Right ventricle myocardium superior (tissue), 1 donor: ENCODE results near the gene WDR53. TPM values are rescaled to one million over a fixed set of nuclear protein-coding genes. Genes with fewer than 3 reads are reported as not detected.
"Not testable (repeated sequence)": the region's sequence is repeated elsewhere in the genome, so short reads cannot be mapped to it uniquely, and the experiment has no call there.

Experiments used
- ATAC-seq: fragments of 200-7000 bp; cut with Tn5 transposase; one replicate; pipeline ENCODE4 v1.9.1; 2020; ENCODE audit warnings: mild to moderate bottlenecking; ENCODE audit not compliant: poor library complexity
- DNase-seq: peaks from one replicate; pipeline ENCODE4 v3.0.0-alpha.2; 2020
- intact Hi-C: fragments of 100-400 bp; cut with DNase I; formaldehyde crosslinking; loops from one replicate; pipeline ENCODE4 v1.11.2; 2022
- long read RNA-seq: library from polyadenylated mRNA; unstranded; transcript quantifications from one replicate; pipeline ENCODE4 v2.0.0, GENCODE V29; 2021
- total RNA-seq: library from RNA; stranded (reverse); fragmentation: NEBNext Ultra II Directional; extraction: Animal tissue kit (Norgen Biotek cat#: 25700); gene quantifications from one replicate; pipeline ENCODE4 v1.2.1, GENCODE V29; 2021
- donor health status: DM: no; HTN: yes; CAD: no; lungs with severe emphysema.

The WDR53 gene
- total RNA-seq = 7.9 TPM
- long read RNA-seq, partial matches to known transcripts = 1 of 4 reads
- long read RNA-seq, other reads (novel, unspliced or antisense) = 3 of 4 reads

DNA sequence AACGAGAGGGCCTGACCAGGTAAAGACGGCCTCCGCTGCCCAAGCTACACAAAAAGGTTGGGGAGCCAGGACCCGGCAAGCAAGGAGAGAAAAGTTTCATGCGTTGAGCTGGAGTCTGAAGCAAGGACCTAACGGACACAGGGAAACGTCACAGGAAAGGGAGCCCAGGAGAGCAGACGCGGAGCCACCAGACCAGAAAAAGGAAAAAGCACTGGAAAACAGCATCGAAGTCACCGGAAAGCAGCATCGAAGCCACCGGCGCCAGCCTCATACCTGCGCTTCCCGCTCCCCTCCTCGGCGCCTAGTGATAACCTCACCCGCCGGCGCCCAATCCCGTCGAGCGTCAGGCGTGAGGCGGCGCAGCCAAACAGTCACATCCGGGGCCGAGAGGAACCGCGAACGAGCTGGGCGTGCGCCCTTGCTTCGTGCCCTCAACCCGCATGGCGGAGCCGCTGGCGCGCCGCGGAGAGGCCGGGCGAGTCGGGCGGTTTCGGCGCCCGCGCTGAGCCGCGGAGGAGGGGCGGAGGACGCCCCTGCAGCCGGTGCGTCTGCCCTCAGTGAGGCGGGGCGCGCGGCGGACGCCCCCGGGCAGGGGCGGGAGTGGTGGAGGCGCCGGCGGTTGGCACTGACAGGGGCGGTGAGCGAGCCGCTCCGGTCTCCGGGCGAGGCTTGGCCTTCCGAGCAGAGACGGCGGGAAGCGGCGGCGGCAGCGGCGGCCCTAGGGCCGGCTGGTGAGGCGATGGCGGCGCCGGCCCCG, at the start of gene WDR53, which contains the start of gene FBXO45:
WDR53 (minus strand) TSS at position 309 of the 757 bp plus-strand sequence. CDS start 7,079 bp downstream, outside the sequence.
FBXO45 (plus strand) TSS at position 415 of the 757 bp plus-strand sequence; CDS start at position 740, 325 bp downstream.
- peak; percentile 97 for DNase-seq
- ATAC-seq = peak; percentile 100
- intact Hi-C loops = no loop called here

DNA sequence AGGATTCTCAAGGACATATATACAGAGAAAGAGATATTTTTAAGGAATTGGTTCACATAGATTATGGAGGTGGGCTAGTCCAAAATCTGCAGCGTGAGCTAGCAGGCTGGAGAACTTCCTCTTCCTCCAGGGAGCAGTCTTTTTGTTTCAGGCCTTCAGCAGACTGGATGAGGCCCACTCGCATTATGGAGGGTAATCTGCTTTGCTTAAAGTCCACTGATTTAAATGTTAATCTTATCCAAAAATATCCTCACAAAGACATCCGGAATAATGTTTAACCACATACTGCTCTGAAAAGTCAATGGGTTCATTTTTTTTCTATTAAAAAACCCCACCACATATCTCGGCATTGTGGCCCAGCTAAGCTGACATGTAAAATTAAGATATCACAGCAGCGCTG, 48.9 kb upstream of the WDR53 start:
- intact Hi-C loops = no loop called here
- ATAC-seq = no peak
- no peak for DNase-seq

DNA sequence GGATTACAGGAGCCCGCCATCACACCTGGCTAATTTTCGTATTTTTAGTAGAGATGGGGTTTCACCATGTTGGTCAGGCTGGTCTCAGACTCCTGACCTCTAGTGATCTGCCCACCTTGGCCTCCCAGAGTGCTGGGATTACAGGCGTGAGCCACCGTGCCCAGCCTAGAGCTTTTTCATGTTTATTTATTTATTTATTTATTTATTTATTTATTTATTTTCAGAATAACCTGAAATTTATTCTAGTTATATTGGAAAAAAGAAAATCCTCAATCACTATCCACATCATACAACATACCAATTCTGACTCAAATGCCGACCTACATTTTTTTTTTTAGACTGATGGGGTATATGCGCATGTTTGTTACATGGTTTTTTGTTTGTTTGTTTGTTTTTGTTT, 46.9 kb upstream of the WDR53 start:
- ATAC-seq, intact Hi-C loops, DNase-seq: not testable (repeated sequence)

DNA sequence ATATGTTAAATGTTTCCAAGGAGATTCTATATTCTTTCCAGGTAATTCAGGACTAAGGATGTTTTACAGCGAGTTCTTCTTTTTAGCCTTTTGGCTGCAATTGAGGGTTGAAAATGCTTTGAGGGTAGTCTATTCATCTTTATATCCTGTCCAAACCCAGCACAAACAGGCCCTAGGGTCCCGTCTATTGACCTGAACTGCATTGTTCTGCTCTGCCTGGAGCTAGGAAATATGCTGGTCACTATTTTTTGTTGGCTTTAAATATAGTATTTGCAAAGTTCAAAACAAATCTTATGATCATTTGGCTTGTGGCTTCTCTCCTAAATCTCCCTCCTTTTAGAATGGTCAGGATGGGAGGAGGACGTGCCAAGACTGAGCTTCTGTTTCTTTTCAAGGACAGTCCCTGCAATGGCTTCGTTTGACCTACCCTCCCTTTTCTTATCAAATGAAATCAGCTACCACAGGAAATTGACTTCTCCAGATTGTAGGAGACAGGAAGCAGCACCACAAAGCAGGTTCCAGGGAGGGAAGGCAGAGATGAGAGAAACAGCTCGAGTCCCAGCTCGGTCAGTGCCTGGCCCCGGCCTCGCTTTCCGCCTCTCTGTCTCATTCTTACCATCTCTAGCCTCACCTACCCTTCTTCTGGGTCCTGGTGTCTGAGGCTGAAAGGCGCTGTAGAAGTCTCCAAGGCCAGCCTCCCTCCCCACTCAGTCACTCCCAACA, 43.6 kb upstream of the WDR53 start:
- ATAC-seq (peak; percentile 13), DNase-seq (no peak)
- intact Hi-C loops = no loop called here

GRCh38 chr3:196609805-196610515, 41.6 kb upstream of the WDR53 start:
- DNase-seq (no peak), ATAC-seq (no peak)
- intact Hi-C loops = loop anchor here (5.0 kb wide), 1 partner anchor 77 kb away; no protein-coding TSS in a partner anchor

GRCh38 chr3:196609343-196609775, 41.0 kb upstream of the WDR53 start:
- ATAC-seq (peak; percentile 97), DNase-seq (peak; percentile 92)
- intact Hi-C loops = loop anchor here (5.0 kb wide), 1 partner anchor 78 kb away; no protein-coding TSS in a partner anchor

- no peak for ATAC-seq
- intact Hi-C loops = loop anchor here (5.0 kb wide), 1 partner anchor 79 kb away; no protein-coding TSS in a partner anchor
- DNase-seq = no peak
Measured at GRCh38 chr3:196608693-196609092, 40.3 kb upstream of the WDR53 start.

GRCh38 chr3:196604548-196604947, 36.2 kb upstream of the WDR53 start:
- ATAC-seq (no peak), DNase-seq (no peak)
- intact Hi-C loops = no loop called here

DNA sequence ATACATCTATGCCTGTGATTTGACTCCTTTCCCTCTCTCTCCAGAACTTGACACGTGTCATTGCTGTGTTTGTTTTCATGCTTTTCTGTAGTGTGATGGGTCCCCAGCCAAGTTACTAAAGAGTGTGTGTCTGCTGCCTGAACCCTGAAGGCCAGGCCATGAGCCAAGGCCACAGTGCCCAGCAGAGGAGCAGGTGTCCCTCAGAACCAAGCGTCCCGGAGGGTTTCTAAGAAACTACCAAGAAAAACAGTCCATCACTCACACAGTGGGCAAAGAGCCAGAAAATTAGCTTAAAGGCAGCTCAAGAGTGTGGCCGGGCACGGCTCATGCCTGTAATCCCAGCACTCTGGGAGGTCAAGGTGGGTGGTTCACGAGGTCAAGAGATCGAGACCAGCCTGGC, 35.3 kb upstream of the WDR53 start:
- no peak for DNase-seq
- intact Hi-C loops = no loop called here
- ATAC-seq = no peak

DNA sequence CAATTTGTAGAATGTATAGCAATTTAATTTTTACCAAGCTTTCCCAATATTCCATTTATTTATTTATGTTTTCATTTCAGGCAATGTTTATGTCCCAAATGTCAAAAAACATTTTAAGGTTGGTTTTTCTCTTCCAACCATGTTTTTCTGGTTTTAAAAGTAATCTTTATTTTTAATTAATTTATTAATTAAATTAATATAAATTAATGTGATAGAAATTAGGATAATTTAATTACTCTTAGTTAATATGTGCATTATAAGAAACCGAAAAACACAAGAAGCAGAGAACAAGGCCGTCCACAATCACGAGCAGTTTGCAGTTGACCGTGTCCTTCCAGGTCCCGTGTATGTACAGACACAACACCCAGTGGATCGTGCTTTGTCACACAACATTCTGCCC, 34.3 kb upstream of the WDR53 start:
- ATAC-seq (no peak), DNase-seq (no peak)
- intact Hi-C loops = no loop called here

DNA sequence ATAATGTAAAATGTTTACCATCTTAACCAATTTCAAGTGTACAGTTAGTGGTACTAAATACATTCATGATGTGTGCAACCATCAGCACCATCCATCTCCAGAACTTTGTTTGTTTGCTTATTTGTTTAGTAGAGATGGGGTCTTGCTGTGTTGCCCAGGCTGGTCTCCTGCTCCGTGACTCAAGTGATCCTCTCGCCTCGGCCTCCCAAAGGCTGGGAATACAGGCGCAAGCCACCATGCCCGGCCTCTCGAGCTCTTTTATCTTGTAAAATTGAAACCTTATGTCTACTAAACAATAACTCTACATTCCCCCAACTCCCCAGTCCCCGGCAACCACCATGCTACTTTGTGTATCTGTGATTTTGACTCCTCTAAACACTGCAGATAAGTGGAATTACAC, 32.0 kb upstream of the WDR53 start:
- ATAC-seq (no peak), DNase-seq (no peak)
- intact Hi-C loops = no loop called here

DNA sequence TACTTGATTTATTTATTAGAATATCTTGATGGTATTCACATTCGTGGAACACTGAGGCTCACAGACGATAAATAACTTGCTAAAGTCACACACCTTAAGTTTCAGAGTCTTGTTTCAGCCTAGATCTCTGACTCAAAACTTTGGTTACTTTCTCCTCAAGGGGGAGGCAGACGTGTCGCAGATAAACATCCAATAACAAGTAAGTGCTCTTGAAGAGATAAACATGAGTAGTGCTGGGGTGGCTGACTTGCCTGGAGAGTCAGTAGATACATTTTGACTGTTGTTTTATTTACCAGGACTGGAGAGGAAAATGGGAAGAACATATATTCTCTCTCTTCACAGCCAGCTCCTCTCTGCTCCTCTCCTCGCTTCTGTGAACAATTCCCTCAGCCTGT, 31.4 kb upstream of the WDR53 start:
- intact Hi-C loops = no loop called here
- DNase-seq (no peak), ATAC-seq (no peak)

DNA sequence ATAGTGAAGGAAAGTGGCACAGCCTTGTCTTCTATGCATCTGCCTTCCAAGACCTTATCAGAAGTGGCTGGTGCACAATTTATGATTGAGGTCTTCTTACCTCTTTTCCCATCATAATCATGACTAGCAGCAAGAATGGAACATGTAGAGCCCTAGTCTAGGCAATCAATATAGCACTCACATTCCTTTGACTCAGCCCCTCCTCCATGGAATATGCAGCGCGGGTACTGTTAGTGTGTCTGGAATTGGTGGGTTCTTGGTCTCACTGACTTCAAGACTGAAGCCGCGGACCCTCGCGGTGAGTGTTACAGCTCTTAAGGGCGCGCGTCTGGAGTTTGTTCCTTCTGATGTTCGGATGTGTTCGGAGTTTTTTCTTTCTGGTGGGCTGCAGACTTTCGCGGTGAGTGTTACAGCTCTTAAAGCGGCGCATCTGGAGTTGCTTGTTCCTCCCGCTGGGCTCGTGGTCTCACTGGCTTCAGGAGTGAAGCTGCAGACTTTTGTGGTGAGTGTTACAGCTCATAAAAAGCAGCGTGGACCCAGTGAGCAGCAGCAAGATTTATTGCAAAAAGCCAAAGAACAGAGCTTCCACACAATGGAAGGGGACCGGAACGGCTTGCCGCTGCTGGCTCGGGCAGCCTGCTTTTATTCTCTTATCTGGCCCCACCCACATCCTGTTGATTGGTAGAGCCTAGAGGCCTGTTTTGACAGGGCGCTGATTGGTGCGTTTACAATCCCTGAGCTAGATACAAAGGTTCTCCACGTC, 29.8 kb upstream of the WDR53 start:
- intact Hi-C loops, ATAC-seq: not testable (repeated sequence)

DNA sequence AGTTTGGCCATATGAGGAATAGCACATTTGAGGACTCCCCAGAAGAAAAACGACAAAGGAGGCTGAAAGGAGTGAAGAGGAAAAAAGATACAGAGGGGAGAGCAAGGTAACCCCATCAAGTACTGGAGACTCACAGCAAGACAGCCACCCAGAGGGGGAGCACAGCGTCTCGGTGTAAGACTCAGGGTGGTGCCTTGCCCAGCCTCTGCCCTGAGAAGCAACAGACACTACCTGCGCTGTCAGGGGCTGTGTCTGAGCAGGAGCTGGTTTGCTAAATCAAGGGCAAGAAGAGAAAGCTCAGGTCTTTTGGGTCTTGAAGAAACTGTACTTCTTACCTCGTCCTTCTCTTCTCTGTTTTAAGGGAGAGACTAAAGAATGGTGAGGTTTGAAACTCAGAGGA, 28.0 kb upstream of the WDR53 start:
- ATAC-seq = no peak
- intact Hi-C loops = no loop called here
- no peak for DNase-seq

More for the DNA sequence above, 29.8 kb upstream of the WDR53 start:
- DNase-seq = not testable (repeated sequence)

- intact Hi-C loops = no loop called here
- DNase-seq (no peak), ATAC-seq (no peak)
Measured at GRCh38 chr3:196590279-196590678, 21.9 kb upstream of the WDR53 start.

- intact Hi-C loops = no loop called here
- DNase-seq (no peak), ATAC-seq (no peak)
Measured at GRCh38 chr3:196585044-196585757, 16.8 kb upstream of the WDR53 start.

DNA sequence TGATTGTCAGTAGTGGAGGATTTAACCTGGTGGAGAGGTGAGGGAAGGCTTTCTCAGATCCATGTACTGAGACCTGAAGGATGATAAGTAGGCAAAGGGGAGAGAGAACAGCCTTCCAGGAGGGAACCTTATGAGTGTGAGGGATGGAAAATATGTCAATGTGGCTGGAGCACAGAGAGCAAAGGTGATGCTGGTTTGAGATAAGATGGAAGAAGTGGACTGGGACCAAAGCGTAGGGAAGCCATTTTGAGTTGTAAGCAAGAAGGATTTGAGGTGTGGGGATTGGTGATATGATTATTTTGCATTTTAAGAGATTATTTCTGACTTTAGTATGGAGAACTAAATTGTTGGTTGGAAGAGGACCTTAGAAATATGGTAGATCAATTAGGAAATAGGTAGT, 4.0 kb upstream of the WDR53 start:
- ATAC-seq (no peak), DNase-seq (no peak)
- intact Hi-C loops = no loop called here

DNA sequence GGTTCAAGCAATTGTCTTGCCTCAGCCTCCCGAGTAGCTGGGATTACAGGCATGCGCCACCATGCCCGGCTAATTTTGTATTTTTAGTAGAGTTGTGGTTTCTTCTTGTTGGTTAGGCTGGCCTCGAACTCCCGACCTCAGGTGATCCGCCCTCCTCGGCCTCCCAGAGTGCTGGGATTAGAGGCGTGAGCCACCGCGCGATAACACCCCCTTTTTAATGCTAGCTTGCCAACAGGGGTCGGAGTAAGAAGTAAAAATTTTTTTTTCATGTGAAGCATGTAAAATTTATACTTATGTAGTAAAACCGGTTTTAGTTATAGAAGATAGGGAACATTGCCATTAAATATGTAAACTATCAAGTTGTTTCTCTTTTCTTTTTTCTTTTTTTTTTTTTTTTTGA, 2.0 kb upstream of the WDR53 start:
- ATAC-seq, intact Hi-C loops, DNase-seq: not testable (repeated sequence)
